ENCODE measurements around the gene IGSF21. TPM values are rescaled to one million over a fixed set of nuclear protein-coding genes. Genes with fewer than 3 reads are reported as not detected.

Gene IGSF21
- total RNA-seq, 1 donor from 2014 or later: 0.89 TPM

- intact Hi-C loops (cut with DNase I): no loop called here
- ATAC-seq (ENCODE audit: poor library complexity) (no peak), DNase-seq (no peak)
These were observed 156.9 kb downstream of the IGSF21 start for GRCh38 chr1:18264450-18265039.

GRCh38 chr1:18265641-18266040, 158.0 kb downstream of the IGSF21 start:
- no peak for DNase-seq
- intact Hi-C loops (cut with DNase I): no loop called here
- no peak for ATAC-seq (ENCODE audit: poor library complexity)

- ATAC-seq (ENCODE audit: poor library complexity) (no peak), DNase-seq (no peak)
- intact Hi-C loops (cut with DNase I): no loop called here
These were observed 158.8 kb downstream of the IGSF21 start for GRCh38 chr1:18266391-18266790.

GRCh38 chr1:18271336-18271735, 163.7 kb downstream of the IGSF21 start:
- intact Hi-C loops (cut with DNase I): no loop called here
- DNase-seq: no peak
- ATAC-seq (ENCODE audit: poor library complexity): no peak

GRCh38 chr1:18278946-18279345, 171.3 kb downstream of the IGSF21 start:
- intact Hi-C loops (cut with DNase I): no loop called here
- no peak for DNase-seq
- ATAC-seq (ENCODE audit: poor library complexity): no peak

GRCh38 chr1:18279351-18280074, 171.9 kb downstream of the IGSF21 start:
- DNase-seq (no peak), ATAC-seq (ENCODE audit: poor library complexity) (no peak)
- intact Hi-C loops (cut with DNase I): no loop called here

GRCh38 chr1:18280956-18281355, 173.4 kb downstream of the IGSF21 start:
- ATAC-seq (ENCODE audit: poor library complexity): no peak
- intact Hi-C loops (cut with DNase I): no loop called here
- DNase-seq: no peak

GRCh38 chr1:18282851-18283600, 175.4 kb downstream of the IGSF21 start:
- intact Hi-C loops (cut with DNase I): no loop called here
- no peak for ATAC-seq (ENCODE audit: poor library complexity)
- no peak for DNase-seq

GRCh38 chr1:18283601-18284385, 176.2 kb downstream of the IGSF21 start:
- DNase-seq: no peak
- intact Hi-C loops (cut with DNase I): no loop called here
- ATAC-seq (ENCODE audit: poor library complexity): no peak

GRCh38 chr1:18284805-18285537, 177.4 kb downstream of the IGSF21 start:
- DNase-seq: no peak
- no peak for ATAC-seq (ENCODE audit: poor library complexity)
- intact Hi-C loops (cut with DNase I): no loop called here

GRCh38 chr1:18285538-18285924, 177.9 kb downstream of the IGSF21 start:
- intact Hi-C loops (cut with DNase I): no loop called here

GRCh38 chr1:18288722-18289121, 181.1 kb downstream of the IGSF21 start:
- DNase-seq (no peak), ATAC-seq (ENCODE audit: poor library complexity) (no peak)
- intact Hi-C loops (cut with DNase I): no loop called here

More at GRCh38 chr1:18285538-18285924, 177.9 kb downstream of the IGSF21 start:
- no peak for DNase-seq
- no peak for ATAC-seq (ENCODE audit: poor library complexity)

- intact Hi-C loops (cut with DNase I): no loop called here
- no peak for ATAC-seq (ENCODE audit: poor library complexity)
These were observed 182.0 kb downstream of the IGSF21 start for GRCh38 chr1:18289597-18289996.

GRCh38 chr1:18290740-18291412, 183.3 kb downstream of the IGSF21 start:
- intact Hi-C loops (cut with DNase I): no loop called here
- ATAC-seq (ENCODE audit: poor library complexity): no peak
- DNase-seq: no peak

More at GRCh38 chr1:18289597-18289996, 182.0 kb downstream of the IGSF21 start:
- DNase-seq: no peak

- intact Hi-C loops (cut with DNase I): no loop called here
- DNase-seq (no peak), ATAC-seq (ENCODE audit: poor library complexity) (no peak)
These were observed 184.9 kb downstream of the IGSF21 start for GRCh38 chr1:18292531-18292930.

GRCh38 chr1:18293291-18293690, 185.7 kb downstream of the IGSF21 start:
- no peak for DNase-seq
- intact Hi-C loops (cut with DNase I): no loop called here
- ATAC-seq (ENCODE audit: poor library complexity): no peak

- ATAC-seq (ENCODE audit: poor library complexity) (no peak), DNase-seq (no peak)
- intact Hi-C loops (cut with DNase I): no loop called here
These were observed 187.0 kb downstream of the IGSF21 start for GRCh38 chr1:18294437-18295176.

Data from Right ventricle myocardium superior (tissue), 1 donor.